Loucy (cell line): ENCODE data around the gene RHOT1.

Source experiments
- CTCF ChIP-seq: fragments of 200-600 bp; sonication (generic); conservative IDR thresholded peaks from 2 replicates; pipeline ENCODE4 v1.5.1; 2014; ENCODE audit warnings: mild to moderate bottlenecking, antibody characterized with exemption, low read length
- EZH2phosphoT487 ChIP-seq: fragments of 200-600 bp; IDR thresholded peaks from 2 replicates; pipeline ENCODE4 v1.6.1; 2018; ENCODE audit warnings: antibody characterized with exemption, mild to moderate bottlenecking, moderate library complexity, borderline replicate concordance

- TF ChIP-seq CTCF (no peak), EZH2phosphoT487 (no peak)
Observed at GRCh38 chr17:32259586-32259985, 117.3 kb downstream of the RHOT1 start.
